SK-N-SH (cell line): Measurements from ENCODE around the gene WTIP.

ENCODE experiments used
- CTCF ChIP-seq: fragments of 200-600 bp; sonication (generic); IDR thresholded peaks from 2 replicates; pipeline ENCODE4 v1.6.1; 2017; ENCODE audit warnings: antibody characterized with exemption, mild to moderate bottlenecking, moderate library complexity
- EP300 ChIP-seq, 2 experiments: IDR thresholded peaks; 2 replicates each; pipeline versions ENCODE4 v1.4.0 to v1.6.1; 2012; ENCODE audit warnings: borderline replicate concordance in 1 of 2, low read depth in 1 of 2, low read length in 1 of 2
- EZH2phosphoT487 ChIP-seq: fragments of 200-600 bp; sonication (generic); IDR thresholded peaks from 2 replicates; pipeline ENCODE4 v1.6.1; 2017; ENCODE audit warnings: low read depth, mixed run types, mild to moderate bottlenecking, antibody characterized with exemption, moderate library complexity, borderline replicate concordance
- FOSL2 ChIP-seq: IDR thresholded peaks from 2 replicates; pipeline ENCODE4 v1.4.0; 2012; ENCODE audit warnings: low read depth, mild to moderate bottlenecking, moderate library complexity, borderline replicate concordance
- FOXJ3 ChIP-seq: sonication (generic); formaldehyde crosslinking; IDR thresholded peaks from 2 replicates; pipeline ENCODE4 v1.5.1; 2020; ENCODE audit warnings: mild to moderate bottlenecking, missing genetic modification reagents
- MAX ChIP-seq: IDR thresholded peaks from 2 replicates; pipeline ENCODE4 v1.4.0; 2012; ENCODE audit warnings: low read depth
- POLR2AphosphoS5 ChIP-seq: IDR thresholded peaks from 2 replicates; pipeline ENCODE4 v1.6.1; 2012; ENCODE audit warnings: low read depth, low read length
- RFX5 ChIP-seq: IDR thresholded peaks from 2 replicates; pipeline ENCODE4 v1.6.1; 2012; ENCODE audit warnings: mild to moderate bottlenecking, improper control_type of control experiment, low read length
- TEAD4 ChIP-seq: IDR thresholded peaks from 2 replicates; pipeline ENCODE4 v1.4.0; 2012; ENCODE audit warnings: mild to moderate bottlenecking, borderline replicate concordance; ENCODE audit not compliant: insufficient read depth
- USF1 ChIP-seq: IDR thresholded peaks from 2 replicates; pipeline ENCODE4 v1.4.0; 2012; ENCODE audit warnings: low read depth, borderline replicate concordance

GRCh38 chr19:34471906-34472700 lies 9.5 kb upstream of the WTIP start:
- no peak for TF ChIP-seq CTCF
- no peak for TF ChIP-seq EP300 (IDR thresholded peaks at IDR 0.05; ENCODE audit: borderline replicate concordance in 1 of 2, low read depth in 1 of 2, low read length in 1 of 2)
- TF ChIP-seq TEAD4: no peak
- no peak for TF ChIP-seq POLR2AphosphoS5
- TF ChIP-seq EZH2phosphoT487: no peak
- no peak for TF ChIP-seq MAX
- no peak for TF ChIP-seq USF1
- no peak for TF ChIP-seq FOXJ3 (CRISPR knock-in tag)
- TF ChIP-seq FOSL2: no peak
- no peak for TF ChIP-seq RFX5
